Astrocyte (in vitro differentiated cells and primary cell): ENCODE data around the gene NCMAP.

Experiments used
- EZH2 ChIP-seq: IDR thresholded peaks from 2 replicates; pipeline ENCODE4 v1.6.1; 2012; ENCODE audit warnings: mild to moderate bottlenecking, low read length, inconsistent platforms; ENCODE audit not compliant: insufficient read depth
- TF ChIP-seq, protein P1 (sequence below): IDR thresholded peaks from 2 replicates; pipeline ENCODE4 v1.5.1; 2011; ENCODE audit warnings: low read depth, mild to moderate bottlenecking, inconsistent platforms, low read length, moderate library complexity; ENCODE audit not compliant: insufficient read depth

DNA sequence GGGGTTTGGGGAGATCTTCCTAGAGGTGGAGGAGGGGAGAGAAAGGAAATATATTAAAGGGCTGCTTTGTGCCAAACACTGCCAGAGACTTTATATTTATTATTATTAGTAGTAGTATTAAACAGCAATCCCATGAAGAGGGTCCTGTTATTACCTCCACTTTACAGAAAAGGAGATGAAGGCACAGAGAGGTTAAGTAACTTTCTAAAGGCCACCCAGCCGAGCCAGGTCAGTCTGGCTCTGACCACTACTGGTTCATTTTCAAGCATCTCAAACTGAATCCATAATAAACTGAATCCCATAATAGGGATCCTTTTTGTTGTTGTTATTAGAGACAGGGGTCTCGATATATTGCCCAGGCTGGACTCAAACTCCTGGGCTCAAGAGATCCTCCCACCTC lies 12.6 kb downstream of the NCMAP start:
- no peak for TF ChIP-seq EZH2
- TF ChIP-seq, protein P1, sequence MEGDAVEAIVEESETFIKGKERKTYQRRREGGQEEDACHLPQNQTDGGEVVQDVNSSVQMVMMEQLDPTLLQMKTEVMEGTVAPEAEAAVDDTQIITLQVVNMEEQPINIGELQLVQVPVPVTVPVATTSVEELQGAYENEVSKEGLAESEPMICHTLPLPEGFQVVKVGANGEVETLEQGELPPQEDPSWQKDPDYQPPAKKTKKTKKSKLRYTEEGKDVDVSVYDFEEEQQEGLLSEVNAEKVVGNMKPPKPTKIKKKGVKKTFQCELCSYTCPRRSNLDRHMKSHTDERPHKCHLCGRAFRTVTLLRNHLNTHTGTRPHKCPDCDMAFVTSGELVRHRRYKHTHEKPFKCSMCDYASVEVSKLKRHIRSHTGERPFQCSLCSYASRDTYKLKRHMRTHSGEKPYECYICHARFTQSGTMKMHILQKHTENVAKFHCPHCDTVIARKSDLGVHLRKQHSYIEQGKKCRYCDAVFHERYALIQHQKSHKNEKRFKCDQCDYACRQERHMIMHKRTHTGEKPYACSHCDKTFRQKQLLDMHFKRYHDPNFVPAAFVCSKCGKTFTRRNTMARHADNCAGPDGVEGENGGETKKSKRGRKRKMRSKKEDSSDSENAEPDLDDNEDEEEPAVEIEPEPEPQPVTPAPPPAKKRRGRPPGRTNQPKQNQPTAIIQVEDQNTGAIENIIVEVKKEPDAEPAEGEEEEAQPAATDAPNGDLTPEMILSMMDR = no peak
